GM19025 (cell line): Measurements from ENCODE around the gene TSPAN5.
"Not testable (repeated sequence)": the region's sequence is repeated elsewhere in the genome, so short reads cannot be mapped to it uniquely, and the experiment has no call there.

Source experiments
- ATAC-seq: cut with Tn5 transposase; IDR thresholded peaks from one replicate; pipeline ENCODE4 v1.9.1; 2021; ENCODE audit warnings: mild to moderate bottlenecking, low read depth, moderate library complexity; ENCODE audit not compliant: unreplicated experiment

The TSPAN5 gene

DNA sequence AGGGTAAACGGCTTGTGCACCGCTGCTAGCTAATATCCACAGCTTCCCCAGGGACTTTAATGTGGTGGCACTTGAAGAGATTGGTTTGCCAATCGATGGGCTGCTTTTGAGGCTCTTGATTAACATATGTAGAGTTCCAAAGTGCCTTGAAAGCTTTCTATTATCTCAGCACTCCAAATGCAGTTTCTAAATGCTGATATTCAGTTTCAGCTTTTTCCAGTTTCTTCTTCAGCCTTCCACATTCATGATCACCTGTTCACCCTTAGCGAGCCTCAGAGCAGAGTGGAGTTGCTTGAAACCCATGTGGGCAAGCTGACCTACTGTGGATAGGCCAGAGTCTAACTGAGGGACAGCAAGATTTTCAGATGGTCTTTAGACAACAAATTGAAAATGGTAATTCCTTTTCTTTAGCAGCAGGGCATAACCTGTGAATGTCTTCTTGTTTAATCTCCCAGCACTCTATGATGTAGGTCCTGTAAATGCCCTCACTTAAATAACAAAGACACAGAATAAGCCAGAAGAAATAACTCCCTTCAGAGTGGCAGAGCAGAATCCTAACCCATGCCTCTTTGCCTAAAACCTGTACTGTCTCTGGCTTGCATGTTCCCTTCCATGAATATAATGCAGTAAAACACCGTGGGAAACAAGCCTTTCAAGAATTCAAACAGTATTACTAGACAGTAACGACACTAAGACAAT lies 99.8 kb downstream of the TSPAN5 start:
- no peak for ATAC-seq

DNA sequence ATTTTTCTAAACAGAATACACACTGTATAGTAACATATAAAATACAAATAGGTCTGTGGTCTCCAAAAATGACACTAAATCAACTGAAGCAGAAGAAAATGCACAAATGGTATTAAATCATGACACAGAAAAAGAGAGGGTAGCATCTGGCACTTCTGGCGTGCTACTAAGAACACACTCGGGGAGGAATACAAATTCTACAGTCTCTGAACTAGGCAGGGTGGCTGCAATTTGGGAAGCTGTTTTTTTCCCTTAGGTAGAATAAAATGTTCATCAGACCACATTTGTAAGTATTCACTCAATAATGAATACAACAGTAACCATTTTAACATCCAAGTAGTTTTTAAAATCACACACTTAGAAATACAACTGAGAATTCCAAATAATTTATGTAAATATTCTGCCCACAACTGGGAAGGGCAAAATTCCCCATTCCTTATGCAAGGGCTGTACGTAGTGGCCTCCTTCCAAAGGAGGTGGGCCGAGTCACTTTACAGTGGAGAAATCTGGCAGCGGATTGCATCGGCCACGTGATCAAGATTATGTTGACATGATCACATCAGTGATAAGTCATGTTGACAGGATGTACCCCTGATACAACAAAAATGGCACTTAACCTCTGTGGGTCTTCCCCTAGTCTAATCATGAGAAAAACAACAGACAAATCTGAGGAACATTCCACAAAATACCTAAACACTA lies 101.1 kb downstream of the TSPAN5 start:
- no peak for ATAC-seq

DNA sequence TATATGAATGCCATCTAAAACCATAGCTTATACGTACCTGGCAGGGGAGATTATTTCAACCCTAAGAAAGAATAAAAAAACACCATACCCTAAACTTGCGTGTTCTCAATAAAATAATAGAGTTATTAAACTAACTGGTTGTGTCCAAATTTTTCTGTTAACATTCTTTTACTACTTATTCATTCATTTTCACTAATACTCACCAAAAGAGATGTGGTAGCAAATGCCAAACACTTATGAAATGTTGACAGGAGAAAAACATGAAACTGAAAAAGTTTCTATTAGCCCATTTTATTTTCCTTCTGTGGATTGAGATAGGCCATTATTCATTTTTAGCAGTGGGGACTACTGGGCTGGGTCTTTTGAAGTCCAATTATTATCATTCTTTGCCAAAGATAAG lies 102.0 kb downstream of the TSPAN5 start:
- no peak for ATAC-seq

DNA sequence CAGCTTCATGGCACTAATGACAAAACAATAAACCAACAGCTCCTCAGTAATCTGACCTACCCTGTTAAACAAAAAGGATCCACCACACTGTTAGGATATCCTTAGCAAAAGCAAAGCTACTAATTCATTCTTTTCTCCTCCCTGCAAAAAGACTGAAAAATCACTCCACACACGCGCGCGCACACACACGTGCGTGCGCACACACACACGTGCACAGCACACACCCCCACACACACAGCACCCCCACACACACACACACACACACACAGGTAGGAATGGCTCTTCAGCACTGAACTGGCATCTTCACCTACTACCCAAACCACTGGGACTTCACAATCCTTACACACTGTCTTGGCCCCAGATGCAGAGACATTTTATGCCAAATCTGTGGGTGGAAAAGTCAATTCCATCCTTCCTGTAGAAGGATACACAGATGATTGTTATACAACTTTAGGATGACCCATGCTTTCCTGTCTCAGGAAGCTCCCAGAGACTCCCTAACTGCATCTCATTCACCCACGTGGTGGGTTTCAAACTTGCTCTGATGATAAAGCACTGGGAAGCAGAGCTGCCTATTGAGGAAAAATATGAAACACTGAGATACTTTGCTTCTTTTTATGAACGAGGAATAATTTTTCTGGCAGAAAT lies 102.5 kb downstream of the TSPAN5 start:
- ATAC-seq: no peak

DNA sequence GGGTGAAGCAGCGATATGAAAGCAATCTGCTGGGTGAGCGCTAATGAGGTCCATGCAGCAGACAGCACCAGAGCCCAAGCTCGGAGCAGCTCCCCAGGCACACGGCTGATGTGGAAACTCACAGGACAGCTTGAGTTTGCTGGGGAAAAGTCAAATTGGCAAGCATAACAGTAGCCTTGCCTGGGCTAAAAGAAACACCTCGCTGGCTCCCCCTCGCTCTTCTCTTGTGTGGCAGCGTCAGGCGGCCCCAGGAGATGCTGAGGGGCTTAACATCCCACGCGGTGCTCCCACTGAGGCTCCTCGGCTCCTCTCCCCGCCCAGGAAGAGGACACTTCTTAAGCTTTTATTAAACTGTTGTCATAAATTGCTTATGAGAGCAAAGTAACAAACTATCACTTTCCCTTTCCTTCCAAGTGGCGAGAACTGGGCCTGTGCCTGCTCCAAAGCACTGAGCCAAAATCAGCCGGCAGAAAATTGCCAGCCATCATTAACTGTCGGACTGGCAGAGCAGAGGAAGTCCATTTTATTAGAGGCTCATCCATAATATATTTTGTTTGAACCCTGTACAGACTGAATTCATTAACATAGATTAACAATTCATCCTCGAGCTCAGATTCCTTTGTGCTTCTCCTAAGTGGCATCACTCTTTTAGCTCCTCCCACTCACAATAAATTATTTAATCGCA lies 111.4 kb downstream of the TSPAN5 start:
- ATAC-seq: no peak

DNA sequence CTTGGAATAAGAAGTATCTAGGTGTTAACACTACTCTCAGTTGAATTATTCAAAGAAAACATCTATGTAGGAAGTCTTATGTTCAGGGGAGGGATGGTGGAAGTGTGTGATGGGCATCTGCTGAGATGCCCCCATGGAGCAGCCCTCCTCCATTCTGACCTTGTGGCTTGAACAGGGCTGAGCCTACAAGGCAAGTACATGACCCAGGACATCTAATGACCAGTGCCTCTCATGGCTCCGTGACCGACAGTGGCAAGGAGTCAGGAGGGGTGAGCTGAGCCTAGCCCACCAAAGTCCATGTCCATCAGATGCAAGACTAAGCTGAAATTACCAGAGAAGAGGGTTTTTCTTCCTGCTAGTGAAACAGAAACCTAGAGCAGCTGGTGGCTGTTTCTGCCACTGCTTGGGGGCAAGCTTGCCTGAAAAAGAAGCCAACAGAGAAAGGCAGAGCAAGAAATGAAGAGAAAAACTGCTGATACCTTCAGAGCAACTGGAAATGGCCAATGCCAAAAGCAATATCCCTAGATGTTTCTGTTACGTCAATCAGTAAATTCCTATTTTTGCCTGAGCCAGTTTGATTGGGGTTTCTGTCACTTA lies 113.5 kb downstream of the TSPAN5 start:
- ATAC-seq: no peak

DNA sequence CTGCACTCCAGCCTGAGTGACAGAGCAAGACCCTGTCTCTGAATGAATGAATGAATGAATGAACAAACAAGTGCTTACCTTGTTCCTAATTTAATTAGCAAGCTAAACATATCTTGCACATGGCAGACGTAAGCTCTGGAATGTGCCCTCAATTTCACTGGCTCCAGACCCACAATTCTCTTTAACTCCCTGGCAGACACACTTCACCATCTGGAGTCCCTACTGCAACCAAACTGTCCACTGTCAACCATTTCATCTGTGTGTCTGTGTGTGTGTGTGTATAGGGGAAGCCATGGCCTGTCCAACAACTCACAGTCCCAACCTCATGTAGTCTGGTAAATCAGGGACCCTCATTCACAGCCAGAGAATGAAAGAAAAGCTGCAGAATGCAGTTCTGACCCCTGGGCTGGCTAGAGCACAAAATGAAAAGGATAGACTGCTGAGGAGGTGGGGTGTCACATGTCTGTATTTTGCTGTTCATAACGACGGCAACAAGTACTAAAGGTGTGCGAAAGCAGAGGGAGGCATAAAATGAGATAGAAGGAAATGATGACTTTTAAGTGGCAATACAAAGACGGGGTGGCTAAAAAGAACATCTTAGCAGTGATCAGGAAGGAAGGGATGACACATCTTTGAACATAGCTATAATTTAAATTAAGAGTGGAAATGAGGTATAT lies 114.1 kb downstream of the TSPAN5 start:
- no peak for ATAC-seq

DNA sequence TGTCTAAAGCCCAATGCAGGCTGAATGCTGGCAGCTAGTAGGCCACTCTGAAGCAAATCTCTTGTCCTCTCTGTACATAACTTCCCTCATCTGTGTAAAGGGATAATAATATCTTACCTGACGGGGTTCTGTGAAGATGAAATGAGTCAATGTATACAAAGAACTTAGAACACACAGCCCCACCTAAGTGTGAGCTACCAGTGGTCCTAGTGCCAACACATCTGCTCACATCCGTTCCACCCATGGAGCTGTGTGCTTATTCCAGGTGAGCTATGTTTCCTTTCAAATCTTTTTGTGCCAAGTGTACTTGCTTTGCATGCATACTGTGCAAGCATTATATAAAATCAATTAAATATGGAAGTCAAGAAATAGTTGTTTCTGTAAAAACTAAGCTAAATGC lies 116.4 kb downstream of the TSPAN5 start:
- ATAC-seq: no peak

DNA sequence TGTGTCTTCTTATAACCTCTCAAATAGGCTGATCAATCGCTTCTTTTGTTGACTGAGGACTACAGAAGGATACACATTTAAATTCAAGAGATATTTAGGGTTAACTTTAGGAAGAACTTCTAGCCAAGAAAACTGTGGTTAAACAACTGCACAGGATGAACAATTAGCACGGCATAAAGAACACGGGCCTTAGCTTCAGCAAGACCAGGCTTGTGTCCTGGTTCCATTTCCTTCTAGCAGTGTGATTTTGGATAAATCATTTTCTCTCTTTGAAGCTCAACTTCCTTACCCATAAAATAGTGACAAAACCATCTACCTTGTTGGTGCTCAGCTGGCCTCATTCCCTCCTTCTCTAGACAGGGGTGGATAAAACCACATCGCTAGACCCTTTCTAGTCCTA lies 117.6 kb downstream of the TSPAN5 start:
- no peak for ATAC-seq

DNA sequence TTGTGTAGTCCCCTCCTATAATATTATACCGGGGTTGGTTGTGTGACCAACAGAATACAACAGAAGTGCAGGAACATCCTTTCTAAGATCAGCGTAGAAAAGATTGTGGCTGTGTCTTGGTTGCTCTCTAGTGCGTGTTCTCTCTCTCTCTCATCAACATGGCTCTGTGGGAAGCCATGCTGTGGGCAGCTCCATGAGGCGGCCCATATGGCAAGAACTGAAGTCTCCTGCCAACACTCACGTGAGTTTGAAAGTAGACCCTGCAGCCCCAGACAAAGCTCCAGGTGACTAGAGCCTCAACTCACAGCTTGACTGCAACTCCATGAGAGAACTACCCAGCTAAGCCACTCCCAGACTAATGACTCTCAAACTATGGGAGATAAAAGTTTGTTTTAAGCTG lies 118.7 kb downstream of the TSPAN5 start:
- ATAC-seq: no peak

DNA sequence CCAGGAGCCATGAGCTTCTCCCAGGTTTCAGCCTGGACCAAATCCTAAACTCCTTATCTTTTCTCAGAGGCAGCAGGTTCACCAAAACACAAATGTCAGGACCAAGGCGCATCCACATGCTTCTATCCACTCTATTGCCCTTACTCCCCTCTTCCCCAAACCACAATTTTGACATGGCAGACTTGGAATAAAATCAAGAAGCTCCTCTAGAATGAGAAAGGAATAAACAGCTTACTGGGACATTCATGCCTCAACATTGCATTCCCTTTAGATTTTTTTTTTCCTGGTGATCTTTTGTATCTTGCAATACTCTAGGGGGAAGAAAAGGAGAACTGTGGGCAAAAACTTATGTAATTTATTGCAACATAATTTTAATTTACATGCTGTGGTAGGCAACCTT lies 119.1 kb downstream of the TSPAN5 start:
- no peak for ATAC-seq

DNA sequence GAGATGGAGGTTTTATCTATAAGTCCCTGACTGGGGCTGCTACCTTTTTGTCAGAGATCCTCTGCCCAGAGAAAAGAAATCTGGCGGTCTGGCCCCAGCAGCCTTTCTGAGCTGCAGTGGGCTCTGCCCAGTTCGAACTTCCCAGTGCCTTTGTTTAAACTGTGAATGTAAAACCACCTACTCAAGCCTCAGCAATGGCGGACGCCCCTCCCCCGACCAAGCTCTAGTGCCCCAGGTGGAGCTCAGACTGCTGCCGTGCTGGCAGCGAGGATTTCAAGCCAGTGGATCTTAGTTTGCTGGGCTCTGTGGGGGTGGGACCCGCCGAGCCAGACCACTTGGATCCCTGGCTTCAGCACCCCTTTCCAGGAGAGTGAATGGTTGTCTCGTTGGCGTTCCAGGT lies 121.8 kb downstream of the TSPAN5 start:
- ATAC-seq: no peak

DNA sequence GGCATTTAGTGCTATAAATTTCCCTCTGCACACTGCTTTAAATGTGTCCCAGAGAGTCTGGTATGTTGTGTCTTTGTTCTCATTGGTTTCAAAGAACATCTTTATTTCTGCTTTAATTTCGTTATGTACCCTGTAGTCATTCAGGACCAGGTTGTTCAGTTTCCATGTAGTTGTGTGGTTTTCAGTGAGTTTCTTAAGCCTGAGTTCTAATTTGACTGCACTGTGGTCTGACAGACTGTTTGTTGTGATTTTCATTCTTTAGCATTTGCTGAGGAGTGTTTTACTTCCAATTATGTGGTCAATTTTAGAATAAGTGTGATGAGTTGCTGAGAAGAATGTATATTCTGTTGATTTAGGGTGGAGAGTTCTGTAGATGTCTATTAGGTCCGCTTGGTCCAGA lies 124.3 kb downstream of the TSPAN5 start:
- not testable (repeated sequence) for ATAC-seq

DNA sequence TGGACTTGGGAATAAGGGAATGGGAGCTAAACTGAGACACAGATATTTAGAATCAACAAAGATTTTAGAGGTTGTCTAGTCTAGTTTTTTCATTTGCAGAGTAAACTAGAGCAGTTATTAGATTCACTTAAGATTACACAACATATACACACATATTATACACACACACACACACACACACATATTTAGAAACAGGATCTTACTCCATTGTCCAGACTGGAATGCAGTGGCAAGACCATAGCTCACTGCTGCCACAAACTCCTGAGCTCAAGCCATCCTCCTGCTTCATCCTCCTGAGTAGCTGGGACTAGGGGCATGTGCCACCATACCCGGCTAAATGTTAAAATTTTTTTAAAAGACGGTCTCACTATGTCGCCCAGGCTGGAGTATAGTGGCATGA lies 127.8 kb downstream of the TSPAN5 start:
- ATAC-seq: no peak

DNA sequence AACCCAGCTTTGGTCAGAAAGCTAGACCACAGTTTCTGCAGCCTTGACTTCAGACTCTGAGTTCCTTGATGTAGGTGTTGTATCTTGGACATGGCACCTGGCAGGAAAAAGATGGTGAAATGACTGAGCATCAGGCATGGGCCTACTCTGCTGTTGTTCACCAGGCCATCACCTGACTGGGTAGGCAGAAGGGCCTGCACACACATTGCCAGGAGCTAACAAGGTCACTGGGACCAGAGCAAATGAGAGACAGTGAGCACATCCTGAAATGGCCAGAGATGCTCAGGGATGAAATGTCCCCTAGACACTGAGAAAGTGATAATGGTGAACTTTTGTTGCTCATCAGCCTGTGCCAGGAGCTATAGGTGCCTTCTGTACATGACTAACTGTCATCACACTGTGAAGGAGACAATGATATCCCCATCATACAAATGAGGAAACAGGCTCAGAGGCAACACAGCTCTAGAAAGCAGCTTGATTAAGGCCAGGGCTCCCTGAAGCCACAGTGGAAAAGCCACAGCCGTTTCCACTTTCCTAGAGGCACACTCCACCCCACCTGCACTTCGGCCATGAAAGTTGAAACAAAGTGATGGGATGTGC lies 128.3 kb downstream of the TSPAN5 start:
- ATAC-seq: no peak

DNA sequence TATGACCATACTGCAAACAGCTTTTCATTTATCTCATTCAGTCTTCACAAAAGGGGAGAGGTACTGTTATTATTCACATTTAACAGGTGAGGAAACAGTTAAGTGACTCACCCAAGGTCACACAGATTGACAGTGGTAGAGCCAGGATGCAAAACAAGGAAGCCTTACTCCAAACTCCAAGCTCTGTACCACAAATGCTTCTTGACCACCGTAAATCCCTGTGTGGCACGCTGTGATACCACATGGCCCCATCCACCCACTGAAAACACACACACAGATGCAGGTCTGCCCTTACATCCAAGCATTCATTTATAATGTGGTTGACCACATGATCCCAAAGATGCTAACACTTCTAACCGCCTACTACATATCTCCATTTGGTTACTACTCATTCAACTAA lies 129.5 kb downstream of the TSPAN5 start:
- no peak for ATAC-seq

DNA sequence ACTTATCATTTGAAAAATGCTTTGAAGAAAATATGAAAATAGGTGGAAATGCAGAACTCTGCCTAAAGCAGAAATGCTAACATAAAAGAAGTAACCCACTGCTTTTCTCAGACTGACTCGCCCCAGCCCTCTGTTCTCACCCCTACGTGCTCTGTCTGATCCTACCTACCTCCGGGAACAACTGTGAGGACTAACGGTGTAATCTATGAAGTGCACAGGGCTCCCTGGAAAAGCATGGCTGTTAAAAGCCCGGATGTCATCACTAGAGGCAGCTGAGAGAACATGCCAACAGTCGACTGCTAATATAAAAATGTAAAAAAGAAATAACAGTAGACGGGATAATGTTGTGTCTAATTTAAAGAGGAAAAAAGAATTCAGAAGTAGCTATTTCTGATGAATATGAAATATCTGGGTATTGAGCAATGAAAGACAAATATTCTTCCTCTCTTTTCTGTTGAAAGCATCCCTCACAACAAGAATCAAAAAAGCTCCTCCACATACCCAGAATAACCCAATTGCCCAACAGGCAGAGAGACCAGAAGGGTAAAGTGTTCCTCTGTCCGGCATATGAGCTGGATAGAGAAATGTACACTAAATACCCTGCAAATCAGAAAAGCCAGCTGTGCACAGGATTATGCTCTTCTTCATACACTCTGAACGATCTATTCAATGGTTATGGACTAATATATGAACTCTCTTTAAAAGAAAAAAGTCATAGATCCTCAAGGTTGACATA lies 130.7 kb downstream of the TSPAN5 start:
- ATAC-seq: no peak

DNA sequence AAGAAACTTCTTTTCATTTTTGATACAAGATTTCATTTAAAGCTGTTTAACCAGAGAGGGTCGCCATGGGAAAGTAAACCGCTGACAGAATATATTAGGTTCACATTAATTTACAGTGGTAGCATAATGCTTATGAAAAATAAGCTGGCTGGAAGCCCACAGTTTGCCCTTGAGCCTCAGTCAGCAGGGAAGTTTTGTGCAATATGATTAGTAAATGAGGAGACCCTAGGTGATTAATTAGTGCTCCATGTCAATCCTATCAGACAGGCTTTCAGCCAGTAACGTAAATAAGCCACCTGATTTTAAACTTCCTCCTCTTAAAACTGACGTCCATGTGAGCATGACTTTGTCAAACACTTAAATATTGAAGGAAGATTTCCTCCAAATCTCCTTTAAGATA lies 134.2 kb downstream of the TSPAN5 start:
- ATAC-seq: no peak

DNA sequence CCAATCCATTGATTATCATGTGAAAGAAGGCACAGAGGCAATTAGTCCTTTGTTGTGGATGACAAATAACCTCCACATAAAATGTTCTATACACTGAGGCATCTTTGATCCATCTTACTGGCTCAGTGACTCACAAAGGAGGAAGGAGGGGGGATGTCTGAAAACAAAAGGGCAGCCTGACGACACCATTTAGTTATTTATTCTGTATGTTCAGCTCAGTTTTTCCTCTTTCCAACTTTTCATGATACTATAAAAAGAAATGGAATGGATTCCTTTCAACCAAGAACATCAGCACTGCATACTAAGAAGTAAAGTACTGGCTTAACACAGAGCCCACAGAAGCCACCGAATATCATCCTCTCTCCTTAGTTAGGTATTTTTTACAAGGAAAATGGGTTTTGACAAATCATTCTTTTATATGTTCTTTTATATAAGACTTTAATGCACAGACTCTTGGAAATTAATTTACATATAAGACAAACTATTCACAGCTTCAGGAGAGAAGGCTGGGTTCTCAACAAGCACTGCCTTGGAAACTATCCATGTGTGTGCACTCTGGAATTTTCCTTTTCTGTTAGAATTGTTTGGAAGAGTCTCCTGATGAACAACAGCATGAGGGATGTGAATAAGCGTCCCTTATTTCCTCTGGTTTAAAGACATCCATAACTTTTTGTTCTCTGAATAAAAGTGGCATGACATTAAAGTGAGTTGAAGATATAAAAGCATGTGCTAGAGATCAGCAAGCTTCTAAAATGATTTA lies 135.6 kb downstream of the TSPAN5 start:
- no peak for ATAC-seq
